GM23338 (cell line): ENCODE data around the gene CFAP65. TPM values are rescaled to one million over a fixed set of nuclear protein-coding genes. Genes with fewer than 3 reads are reported as not detected.
A peak's percentile ranks its signal among the peaks of the same experiment; 100 is the strongest.

Source experiments
- ATAC-seq: fragments of 200-7000 bp; cut with Tn5 transposase; 3 replicates; pipeline ENCODE4 v1.9.1; 2020
- DNase-seq: peaks from one replicate; pipeline ENCODE4 v3.0.0-alpha.2; 2015; ENCODE audit warnings: low spot score
- H2AFZ ChIP-seq: fragments of 200-600 bp; sonication (generic); 2 replicates; pipeline ENCODE4 v1.8.0; 2016; ENCODE audit warnings: antibody characterized with exemption, mild to moderate bottlenecking, moderate library complexity
- H3F3A ChIP-seq: fragments of 200-600 bp; sonication (generic); replicated peaks from 2 replicates; pipeline ENCODE4 v1.8.0; 2017; ENCODE audit warnings: antibody characterized with exemption, mixed run types, low read depth
- H3K27ac ChIP-seq: fragments of 200-600 bp; sonication (generic); 2 replicates; pipeline ENCODE4 v1.6.1; 2016; ENCODE audit warnings: low read depth
- H3K27me3 ChIP-seq: fragments of 200-600 bp; sonication (generic); 2 replicates; pipeline ENCODE4 v1.8.0; 2016; ENCODE audit warnings: mild to moderate bottlenecking, mixed run types, moderate library complexity; ENCODE audit not compliant: insufficient read depth
- H3K36me3 ChIP-seq: fragments of 200-600 bp; sonication (generic); 2 replicates; pipeline ENCODE4 v1.8.0; 2016; ENCODE audit warnings: mild to moderate bottlenecking; ENCODE audit not compliant: insufficient read depth
- H3K4me1 ChIP-seq: fragments of 200-600 bp; sonication (generic); 2 replicates; pipeline ENCODE4 v1.8.0; 2016; ENCODE audit warnings: mild to moderate bottlenecking, moderate library complexity; ENCODE audit not compliant: insufficient read depth
- H3K4me2 ChIP-seq: fragments of 200-600 bp; sonication (generic); 2 replicates; pipeline ENCODE4 v1.7.1; 2017; ENCODE audit warnings: mixed run types
- H3K4me3 ChIP-seq: fragments of 200-600 bp; sonication (generic); 2 replicates; pipeline ENCODE4 v1.6.1; 2016; ENCODE audit warnings: mixed run types
- H3K79me2 ChIP-seq: fragments of 200-600 bp; sonication (generic); replicated peaks from 2 replicates; pipeline ENCODE4 v1.8.0; 2017; ENCODE audit warnings: mild to moderate bottlenecking; ENCODE audit not compliant: insufficient read depth
- H3K9me2 ChIP-seq: fragments of 200-600 bp; sonication (generic); 2 replicates; pipeline ENCODE4 v1.8.0; 2017; ENCODE audit not compliant: insufficient read depth
- H4K20me1 ChIP-seq: fragments of 200-600 bp; sonication (generic); replicated peaks from 2 replicates; pipeline ENCODE4 v1.8.0; 2017; ENCODE audit warnings: mild to moderate bottlenecking; ENCODE audit not compliant: insufficient read depth
- H3K27ac Mint-ChIP-seq: 2 replicates; pipeline ENCODE4 v1.8.0; 2020; ENCODE audit warnings: inconsistent platforms, mild to moderate bottlenecking, moderate library complexity, mixed read lengths
- H3K27me3 Mint-ChIP-seq: 3 replicates; pipeline ENCODE4 v1.8.0; 2022; ENCODE audit warnings: low read depth, mild to moderate bottlenecking, moderate library complexity, mixed read lengths, inconsistent platforms; ENCODE audit not compliant: insufficient read depth, poor library complexity
- H3K36me3 Mint-ChIP-seq: 3 replicates; pipeline ENCODE4 v1.8.0; 2021; ENCODE audit warnings: low read depth, mild to moderate bottlenecking, inconsistent platforms, moderate library complexity, mixed read lengths
- H3K4me1 Mint-ChIP-seq: 3 replicates; pipeline ENCODE4 v1.8.0; 2020; ENCODE audit warnings: mild to moderate bottlenecking, inconsistent platforms, mixed read lengths
- H3K4me3 Mint-ChIP-seq: 3 replicates; pipeline ENCODE4 v1.8.0; 2021; ENCODE audit warnings: moderate library complexity, mild to moderate bottlenecking, inconsistent platforms, mixed read lengths
- H3K9me3 Mint-ChIP-seq: 3 replicates; pipeline ENCODE4 v1.8.0; 2020; ENCODE audit warnings: moderate library complexity, mild to moderate bottlenecking, inconsistent platforms, mixed read lengths
- CREB1 ChIP-seq: fragments of 250-450 bp; sonication (Bioruptor Pico); IDR thresholded peaks from 2 replicates; pipeline ENCODE4 v1.5.0; 2020; ENCODE audit warnings: low read depth, mild to moderate bottlenecking, moderate library complexity
- NANOG ChIP-seq: IDR thresholded peaks from 2 replicates; pipeline ENCODE4 v1.6.1; 2016; ENCODE audit warnings: antibody characterized with exemption, borderline replicate concordance
- ZNF114 ChIP-seq: fragments of 250-450 bp; sonication (Bioruptor Pico); IDR thresholded peaks from 2 replicates; pipeline ENCODE4 v1.5.0; 2020; ENCODE audit warnings: mild to moderate bottlenecking, moderate library complexity
- ZNF331 ChIP-seq: fragments of 250-450 bp; sonication (Bioruptor Pico); IDR thresholded peaks from 2 replicates; pipeline ENCODE4 v1.5.0; 2020; ENCODE audit warnings: low read depth, mild to moderate bottlenecking, moderate library complexity
- polyA plus RNA-seq: library from polyadenylated mRNA; unstranded; fragments of >200 nt; fragmentation: Nextera tagmentation; extraction: Ambion mirVana; gene quantifications from 2 replicates; pipeline ENCODE4 v1.2.1, GENCODE V29; 2016
- total RNA-seq: library from RNA; depleted of rRNA; stranded (reverse); fragments of >200 nt; shearing (Covaris generic); gene quantifications from 2 replicates; pipeline ENCODE4 v1.2.3, GENCODE V29; 2014
- TF ChIP-seq, protein P1 (sequence below): IDR thresholded peaks from 2 replicates; pipeline ENCODE4 v1.6.1; 2016; ENCODE audit warnings: antibody characterized with exemption
- TF ChIP-seq, protein P2 (sequence below): fragments of 250-450 bp; sonication (Bioruptor Pico); IDR thresholded peaks from 2 replicates; pipeline ENCODE4 v1.5.0; 2020; ENCODE audit warnings: mild to moderate bottlenecking, moderate library complexity

Gene CFAP65
- total and polyA plus RNA-seq, 2 experiments from 2014 or later: 0.38 to 0.74 TPM

DNA sequence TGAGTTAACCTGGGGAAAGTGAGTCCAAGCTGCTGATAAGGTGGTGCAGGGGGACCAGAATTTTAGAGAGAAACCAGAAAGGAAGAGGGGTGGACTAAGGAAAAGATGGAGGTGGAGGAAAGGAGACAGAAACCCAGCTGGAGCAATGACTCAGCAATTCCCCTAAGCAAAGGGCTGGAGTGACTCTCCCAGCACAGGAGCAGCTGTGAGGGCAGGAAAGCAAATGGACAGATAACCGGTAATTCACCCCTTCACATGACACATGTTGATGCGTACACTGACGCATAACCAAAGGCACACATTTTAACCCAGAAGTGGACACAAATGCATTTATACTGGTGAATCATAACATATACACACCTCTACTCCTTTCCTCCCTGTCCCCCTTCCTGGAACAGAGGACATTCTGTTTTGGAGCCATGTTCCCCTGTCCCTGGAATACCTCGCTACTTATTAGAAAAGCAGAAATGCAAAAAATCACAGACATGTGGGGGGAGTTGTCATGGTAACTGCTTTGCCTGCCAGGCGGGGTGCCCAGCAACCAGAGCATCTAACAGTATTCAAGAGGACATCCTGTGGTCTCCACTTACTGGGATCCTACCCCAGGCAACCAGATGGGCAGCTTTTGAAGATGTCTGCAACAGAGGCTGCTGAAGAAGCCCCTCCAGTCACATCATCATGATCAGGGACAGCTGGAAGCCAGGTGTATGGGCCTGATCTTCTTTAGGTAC, 77.1 kb downstream of the CFAP65 start:
- Histone ChIP-seq H3K79me2 (no peaks in the 10 kb centered on the region), H3K9me2 (no peaks in the 10 kb centered on the region), H2AFZ (peak overlapping the region; percentile 16; the same call in 1 of the 2 replicates), H3K4me2 (peak overlapping the region; percentile 75), H3K4me3 (peak overlapping the region; percentile 71; the same call in 1 of the 2 replicates), H4K20me1 (no peaks in the 10 kb centered on the region; the same call in 1 of the 2 replicates), H3K27me3 (peaks cover 69% of the 10 kb centered on the region), H3F3A (peaks cover 8% of the 10 kb centered on the region), H3K4me1 (peaks cover 26% of the 10 kb centered on the region), H3K36me3 (no peaks in the 10 kb centered on the region), H3K27ac (no peak overlapping the region)
- Mint-ChIP-seq H3K27me3 (peaks cover 43% of the 10 kb centered on the region), H3K4me3 (peak overlapping the region; percentile 82; the same call in 2 of the 3 replicates), H3K9me3 (no peaks in the 10 kb centered on the region), H3K36me3 (no peaks in the 10 kb centered on the region; the same call in 2 of the 3 replicates), H3K4me1 (peaks cover 30% of the 10 kb centered on the region), H3K27ac (peak overlapping the region; percentile 60; the same call in 1 of the 2 replicates)
- no peak for ATAC-seq
- DNase-seq: peak; percentile 46
- TF ChIP-seq CREB1 (CRISPR knock-in tag) (no peak), ZNF114 (CRISPR knock-in tag) (no peak), NANOG (no peak), ZNF331 (no peak)
- TF ChIP-seq, protein P1, sequence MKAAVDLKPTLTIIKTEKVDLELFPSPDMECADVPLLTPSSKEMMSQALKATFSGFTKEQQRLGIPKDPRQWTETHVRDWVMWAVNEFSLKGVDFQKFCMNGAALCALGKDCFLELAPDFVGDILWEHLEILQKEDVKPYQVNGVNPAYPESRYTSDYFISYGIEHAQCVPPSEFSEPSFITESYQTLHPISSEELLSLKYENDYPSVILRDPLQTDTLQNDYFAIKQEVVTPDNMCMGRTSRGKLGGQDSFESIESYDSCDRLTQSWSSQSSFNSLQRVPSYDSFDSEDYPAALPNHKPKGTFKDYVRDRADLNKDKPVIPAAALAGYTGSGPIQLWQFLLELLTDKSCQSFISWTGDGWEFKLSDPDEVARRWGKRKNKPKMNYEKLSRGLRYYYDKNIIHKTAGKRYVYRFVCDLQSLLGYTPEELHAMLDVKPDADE: no peak
- TF ChIP-seq, protein P2, sequence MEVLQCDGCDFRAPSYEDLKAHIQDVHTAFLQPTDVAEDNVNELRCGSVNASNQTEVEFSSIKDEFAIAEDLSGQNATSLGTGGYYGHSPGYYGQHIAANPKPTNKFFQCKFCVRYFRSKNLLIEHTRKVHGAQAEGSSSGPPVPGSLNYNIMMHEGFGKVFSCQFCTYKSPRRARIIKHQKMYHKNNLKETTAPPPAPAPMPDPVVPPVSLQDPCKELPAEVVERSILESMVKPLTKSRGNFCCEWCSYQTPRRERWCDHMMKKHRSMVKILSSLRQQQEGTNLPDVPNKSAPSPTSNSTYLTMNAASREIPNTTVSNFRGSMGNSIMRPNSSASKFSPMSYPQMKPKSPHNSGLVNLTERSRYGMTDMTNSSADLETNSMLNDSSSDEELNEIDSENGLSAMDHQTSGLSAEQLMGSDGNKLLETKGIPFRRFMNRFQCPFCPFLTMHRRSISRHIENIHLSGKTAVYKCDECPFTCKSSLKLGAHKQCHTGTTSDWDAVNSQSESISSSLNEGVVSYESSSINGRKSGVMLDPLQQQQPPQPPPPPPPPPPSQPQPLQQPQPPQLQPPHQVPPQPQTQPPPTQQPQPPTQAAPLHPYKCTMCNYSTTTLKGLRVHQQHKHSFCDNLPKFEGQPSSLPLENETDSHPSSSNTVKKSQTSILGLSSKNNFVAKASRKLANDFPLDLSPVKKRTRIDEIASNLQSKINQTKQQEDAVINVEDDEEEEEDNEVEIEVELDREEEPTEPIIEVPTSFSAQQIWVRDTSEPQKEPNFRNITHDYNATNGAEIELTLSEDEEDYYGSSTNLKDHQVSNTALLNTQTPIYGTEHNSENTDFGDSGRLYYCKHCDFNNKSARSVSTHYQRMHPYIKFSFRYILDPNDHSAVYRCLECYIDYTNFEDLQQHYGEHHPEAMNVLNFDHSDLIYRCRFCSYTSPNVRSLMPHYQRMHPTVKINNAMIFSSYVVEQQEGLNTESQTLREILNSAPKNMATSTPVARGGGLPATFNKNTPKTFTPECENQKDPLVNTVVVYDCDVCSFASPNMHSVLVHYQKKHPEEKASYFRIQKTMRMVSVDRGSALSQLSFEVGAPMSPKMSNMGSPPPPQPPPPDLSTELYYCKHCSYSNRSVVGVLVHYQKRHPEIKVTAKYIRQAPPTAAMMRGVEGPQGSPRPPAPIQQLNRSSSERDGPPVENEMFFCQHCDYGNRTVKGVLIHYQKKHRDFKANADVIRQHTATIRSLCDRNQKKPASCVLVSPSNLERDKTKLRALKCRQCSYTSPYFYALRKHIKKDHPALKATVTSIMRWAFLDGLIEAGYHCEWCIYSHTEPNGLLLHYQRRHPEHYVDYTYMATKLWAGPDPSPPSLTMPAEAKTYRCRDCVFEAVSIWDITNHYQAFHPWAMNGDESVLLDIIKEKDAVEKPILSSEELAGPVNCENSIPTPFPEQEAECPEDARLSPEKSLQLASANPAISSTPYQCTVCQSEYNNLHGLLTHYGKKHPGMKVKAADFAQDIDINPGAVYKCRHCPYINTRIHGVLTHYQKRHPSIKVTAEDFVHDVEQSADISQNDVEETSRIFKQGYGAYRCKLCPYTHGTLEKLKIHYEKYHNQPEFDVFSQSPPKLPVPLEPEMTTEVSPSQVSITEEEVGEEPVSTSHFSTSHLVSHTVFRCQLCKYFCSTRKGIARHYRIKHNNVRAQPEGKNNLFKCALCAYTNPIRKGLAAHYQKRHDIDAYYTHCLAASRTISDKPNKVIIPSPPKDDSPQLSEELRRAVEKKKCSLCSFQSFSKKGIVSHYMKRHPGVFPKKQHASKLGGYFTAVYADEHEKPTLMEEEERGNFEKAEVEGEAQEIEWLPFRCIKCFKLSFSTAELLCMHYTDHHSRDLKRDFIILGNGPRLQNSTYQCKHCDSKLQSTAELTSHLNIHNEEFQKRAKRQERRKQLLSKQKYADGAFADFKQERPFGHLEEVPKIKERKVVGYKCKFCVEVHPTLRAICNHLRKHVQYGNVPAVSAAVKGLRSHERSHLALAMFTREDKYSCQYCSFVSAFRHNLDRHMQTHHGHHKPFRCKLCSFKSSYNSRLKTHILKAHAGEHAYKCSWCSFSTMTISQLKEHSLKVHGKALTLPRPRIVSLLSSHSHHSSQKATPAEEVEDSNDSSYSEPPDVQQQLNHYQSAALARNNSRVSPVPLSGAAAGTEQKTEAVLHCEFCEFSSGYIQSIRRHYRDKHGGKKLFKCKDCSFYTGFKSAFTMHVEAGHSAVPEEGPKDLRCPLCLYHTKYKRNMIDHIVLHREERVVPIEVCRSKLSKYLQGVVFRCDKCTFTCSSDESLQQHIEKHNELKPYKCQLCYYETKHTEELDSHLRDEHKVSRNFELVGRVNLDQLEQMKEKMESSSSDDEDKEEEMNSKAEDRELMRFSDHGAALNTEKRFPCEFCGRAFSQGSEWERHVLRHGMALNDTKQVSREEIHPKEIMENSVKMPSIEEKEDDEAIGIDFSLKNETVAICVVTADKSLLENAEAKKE (CRISPR knock-in tag): no peak
